GM23338 (cell line): ENCODE measurements around the gene PDE1A.

ENCODE experiments used
- ETS1 ChIP-seq: IDR thresholded peaks from 2 replicates; pipeline ENCODE4 v1.6.1; 2016; ENCODE audit warnings: antibody characterized with exemption
- EZH2 ChIP-seq: fragments of 200-600 bp; sonication (generic); IDR thresholded peaks from one replicate; pipeline ENCODE4 v1.8.0; 2017; ENCODE audit warnings: antibody characterized with exemption, mild to moderate bottlenecking, low read depth; ENCODE audit not compliant: unreplicated experiment
- EZH2phosphoT487 ChIP-seq: fragments of 200-600 bp; sonication (generic); IDR thresholded peaks from one replicate; pipeline ENCODE4 v1.8.1; 2018; ENCODE audit warnings: antibody characterized with exemption; ENCODE audit not compliant: unreplicated experiment
- JUNB ChIP-seq: IDR thresholded peaks from one replicate; pipeline ENCODE4 v1.6.1; 2016; ENCODE audit warnings: antibody characterized with exemption; ENCODE audit not compliant: unreplicated experiment
- POLR2AphosphoS5 ChIP-seq: IDR thresholded peaks from 2 replicates; pipeline ENCODE4 v1.6.1; 2016; ENCODE audit warnings: antibody characterized with exemption, low read depth
- ZNF114 ChIP-seq: fragments of 250-450 bp; sonication (Bioruptor Pico); IDR thresholded peaks from 2 replicates; pipeline ENCODE4 v1.5.0; 2020; ENCODE audit warnings: mild to moderate bottlenecking, moderate library complexity
- ZNF331 ChIP-seq: fragments of 250-450 bp; sonication (Bioruptor Pico); IDR thresholded peaks from 2 replicates; pipeline ENCODE4 v1.5.0; 2020; ENCODE audit warnings: low read depth, mild to moderate bottlenecking, moderate library complexity
- TF ChIP-seq, protein P1 (sequence below), 2 experiments: fragments of 200-600 bp in 1 of 2; sonication (generic) in 1 of 2; conservative IDR thresholded peaks; 2 replicates each; pipeline versions ENCODE4 v1.5.1 to v1.6.1; 2016 to 2017; ENCODE audit warnings: antibody characterized with exemption in 2 of 2, low read depth in 2 of 2, mild to moderate bottlenecking in 2 of 2, moderate library complexity in 1 of 2
- TF ChIP-seq, protein P2 (sequence below): IDR thresholded peaks from one replicate; pipeline ENCODE4 v1.6.1; 2018; ENCODE audit warnings: antibody characterized with exemption; ENCODE audit not compliant: unreplicated experiment

- TF ChIP-seq, protein P1, sequence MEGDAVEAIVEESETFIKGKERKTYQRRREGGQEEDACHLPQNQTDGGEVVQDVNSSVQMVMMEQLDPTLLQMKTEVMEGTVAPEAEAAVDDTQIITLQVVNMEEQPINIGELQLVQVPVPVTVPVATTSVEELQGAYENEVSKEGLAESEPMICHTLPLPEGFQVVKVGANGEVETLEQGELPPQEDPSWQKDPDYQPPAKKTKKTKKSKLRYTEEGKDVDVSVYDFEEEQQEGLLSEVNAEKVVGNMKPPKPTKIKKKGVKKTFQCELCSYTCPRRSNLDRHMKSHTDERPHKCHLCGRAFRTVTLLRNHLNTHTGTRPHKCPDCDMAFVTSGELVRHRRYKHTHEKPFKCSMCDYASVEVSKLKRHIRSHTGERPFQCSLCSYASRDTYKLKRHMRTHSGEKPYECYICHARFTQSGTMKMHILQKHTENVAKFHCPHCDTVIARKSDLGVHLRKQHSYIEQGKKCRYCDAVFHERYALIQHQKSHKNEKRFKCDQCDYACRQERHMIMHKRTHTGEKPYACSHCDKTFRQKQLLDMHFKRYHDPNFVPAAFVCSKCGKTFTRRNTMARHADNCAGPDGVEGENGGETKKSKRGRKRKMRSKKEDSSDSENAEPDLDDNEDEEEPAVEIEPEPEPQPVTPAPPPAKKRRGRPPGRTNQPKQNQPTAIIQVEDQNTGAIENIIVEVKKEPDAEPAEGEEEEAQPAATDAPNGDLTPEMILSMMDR (conservative IDR thresholded peaks at IDR 0.05; ENCODE audit: low read depth in 2 of 2), result no peak
- TF ChIP-seq ZNF114 (CRISPR knock-in tag) (no peak), EZH2phosphoT487 (no peak), ZNF331 (CRISPR knock-in tag) (no peak), JUNB (no peak), POLR2AphosphoS5 (no peak), EZH2 (no peak), ETS1 (no peak)
- TF ChIP-seq, protein P2, sequence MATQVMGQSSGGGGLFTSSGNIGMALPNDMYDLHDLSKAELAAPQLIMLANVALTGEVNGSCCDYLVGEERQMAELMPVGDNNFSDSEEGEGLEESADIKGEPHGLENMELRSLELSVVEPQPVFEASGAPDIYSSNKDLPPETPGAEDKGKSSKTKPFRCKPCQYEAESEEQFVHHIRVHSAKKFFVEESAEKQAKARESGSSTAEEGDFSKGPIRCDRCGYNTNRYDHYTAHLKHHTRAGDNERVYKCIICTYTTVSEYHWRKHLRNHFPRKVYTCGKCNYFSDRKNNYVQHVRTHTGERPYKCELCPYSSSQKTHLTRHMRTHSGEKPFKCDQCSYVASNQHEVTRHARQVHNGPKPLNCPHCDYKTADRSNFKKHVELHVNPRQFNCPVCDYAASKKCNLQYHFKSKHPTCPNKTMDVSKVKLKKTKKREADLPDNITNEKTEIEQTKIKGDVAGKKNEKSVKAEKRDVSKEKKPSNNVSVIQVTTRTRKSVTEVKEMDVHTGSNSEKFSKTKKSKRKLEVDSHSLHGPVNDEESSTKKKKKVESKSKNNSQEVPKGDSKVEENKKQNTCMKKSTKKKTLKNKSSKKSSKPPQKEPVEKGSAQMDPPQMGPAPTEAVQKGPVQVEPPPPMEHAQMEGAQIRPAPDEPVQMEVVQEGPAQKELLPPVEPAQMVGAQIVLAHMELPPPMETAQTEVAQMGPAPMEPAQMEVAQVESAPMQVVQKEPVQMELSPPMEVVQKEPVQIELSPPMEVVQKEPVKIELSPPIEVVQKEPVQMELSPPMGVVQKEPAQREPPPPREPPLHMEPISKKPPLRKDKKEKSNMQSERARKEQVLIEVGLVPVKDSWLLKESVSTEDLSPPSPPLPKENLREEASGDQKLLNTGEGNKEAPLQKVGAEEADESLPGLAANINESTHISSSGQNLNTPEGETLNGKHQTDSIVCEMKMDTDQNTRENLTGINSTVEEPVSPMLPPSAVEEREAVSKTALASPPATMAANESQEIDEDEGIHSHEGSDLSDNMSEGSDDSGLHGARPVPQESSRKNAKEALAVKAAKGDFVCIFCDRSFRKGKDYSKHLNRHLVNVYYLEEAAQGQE, result no peak
These were observed 278.5 kb downstream of the PDE1A start for GRCh38 chr2:182148344-182148743.
